Keratinocyte (primary cell): ENCODE results near the gene UNK. TPM values are rescaled to one million over a fixed set of nuclear protein-coding genes. Genes with fewer than 3 reads are reported as not detected.
"Not testable (repeated sequence)": the region's sequence is repeated elsewhere in the genome, so short reads cannot be mapped to it uniquely, and the experiment has no call there.

Experiments used
- DNase-seq: peaks from one replicate; pipeline ENCODE4 v3.0.0-alpha.2; 2011; ENCODE audit warnings: low read depth, missing footprints, low spot score
- FAIRE-seq: peaks from 2 replicates; lab custom pipeline; 2011; peaks lifted over from hg19 to GRCh38; lab: Jason Lieb, UNC
- H2AFZ ChIP-seq: 2 replicates; pipeline ENCODE4 v1.6.0; 2012; ENCODE audit warnings: low read length, control low read depth, inconsistent platforms; ENCODE audit not compliant: control insufficient read depth
- H3K27ac ChIP-seq: 2 replicates; pipeline ENCODE4 v1.5.1; 2011; ENCODE audit warnings: low read length; ENCODE audit not compliant: control insufficient read depth, insufficient read depth
- H3K27me3 ChIP-seq: 3 replicates; pipeline ENCODE4 v1.6.0; 2011; ENCODE audit warnings: low read length; ENCODE audit not compliant: control insufficient read depth, insufficient read depth; ENCODE audit errors: extremely low read depth
- H3K36me3 ChIP-seq, 2 experiments: 2 replicates in 1 of 2; 3 replicates in 1 of 2; pipeline ENCODE4 v1.5.1; 2011; ENCODE audit warnings: low read length in 2 of 2, mild to moderate bottlenecking in 1 of 2; ENCODE audit not compliant: control insufficient read depth in 2 of 2, insufficient read depth in 2 of 2; ENCODE audit errors: extremely low read depth in 1 of 2
- H3K4me1 ChIP-seq: 3 replicates; pipeline ENCODE4 v1.5.1; 2011; ENCODE audit warnings: low read length; ENCODE audit not compliant: control insufficient read depth, insufficient read depth; ENCODE audit errors: extremely low read depth
- H3K4me2 ChIP-seq: 3 replicates; pipeline ENCODE4 v1.6.0; 2011; ENCODE audit warnings: low read depth, low read length; ENCODE audit not compliant: control insufficient read depth, insufficient read depth; ENCODE audit errors: extremely low read depth
- H3K4me3 ChIP-seq, 3 experiments: fragments of 200-600 bp in 1 of 3; sonication (generic) in 1 of 3; 2 replicates in 2 of 3; 3 replicates in 1 of 3; pipeline ENCODE4 v1.5.1; 2011 to 2016; ENCODE audit warnings: low read length in 3 of 3, mild to moderate bottlenecking in 3 of 3, control low read depth in 2 of 3, inconsistent platforms in 1 of 3, low read depth in 1 of 3, mixed read lengths in 1 of 3, mixed run types in 1 of 3, moderate library complexity in 1 of 3; ENCODE audit not compliant: control insufficient read depth in 2 of 3, insufficient read depth in 2 of 3; ENCODE audit errors: extremely low read depth in 1 of 3
- H3K79me2 ChIP-seq: 2 replicates; pipeline ENCODE4 v1.6.0; 2012; ENCODE audit warnings: low read length; ENCODE audit not compliant: control insufficient read depth, insufficient read depth
- H3K9ac ChIP-seq: 3 replicates; pipeline ENCODE4 v1.6.0; 2011; ENCODE audit warnings: low read length; ENCODE audit not compliant: control insufficient read depth, insufficient read depth; ENCODE audit errors: extremely low read depth
- H3K9me1 ChIP-seq: 3 replicates; pipeline ENCODE4 v1.6.0; 2011; ENCODE audit warnings: low read length; ENCODE audit not compliant: control insufficient read depth, insufficient read depth; ENCODE audit errors: extremely low read depth
- H3K9me3 ChIP-seq: 2 replicates; pipeline ENCODE4 v1.5.1; 2012; ENCODE audit warnings: low read depth, low read length; ENCODE audit not compliant: control insufficient read depth
- H4K20me1 ChIP-seq: 3 replicates; pipeline ENCODE4 v1.6.0; 2011; ENCODE audit warnings: low read length; ENCODE audit not compliant: control insufficient read depth, insufficient read depth; ENCODE audit errors: extremely low read depth
- CTCF ChIP-seq, 3 experiments: IDR thresholded peaks in 1 of 3; conservative IDR thresholded peaks in 1 of 3; optimal IDR thresholded peaks in 1 of 3; 2 replicates in 2 of 3; 3 replicates in 1 of 3; pipeline versions ENCODE3 to v1.5.1; 2011; ENCODE audit warnings: low read length in 3 of 3, mild to moderate bottlenecking in 3 of 3, moderate library complexity in 2 of 3, control low read depth in 1 of 3, inconsistent platforms in 1 of 3; ENCODE audit not compliant: insufficient read depth in 2 of 3; ENCODE audit errors: extremely low read depth in 1 of 3
- EZH2 ChIP-seq: IDR thresholded peaks from one replicate; pipeline ENCODE4 v1.6.1; 2012; ENCODE audit warnings: inconsistent platforms, mild to moderate bottlenecking, low read length, moderate library complexity
- dilution Hi-C: fragments of 300-500 bp; cut with MboI; formaldehyde crosslinking; loops from one replicate; pipeline ENCODE4 v1.7.0; 2020; ENCODE audit warnings: low sequenced_read_pairs; ENCODE audit not compliant: extremely low pct_ligation_motif_present
- polyA plus RNA-seq, 5 experiments: library from polyadenylated mRNA; depleted of rRNA in 3 of 5; stranded (reverse) in 3 of 5; stranded (forward) in 1 of 5; unstranded in 1 of 5; fragments of >200 nt; gene quantifications; 1 replicate in 1 of 5; 2 replicates in 3 of 5; 3 replicates in 1 of 5; pipeline versions ENCODE4 v1.2.1 to v1.2.3, GENCODE V29; 2011 to 2012; ENCODE audit warnings: missing spikeins in 2 of 5, low read depth in 1 of 5, low replicate concordance in 1 of 5

Gene UNK
- polyA plus RNA-seq, 1 donor (not counting 4 experiments of a cell fraction or from before 2014, with no cell fraction given) = 13.0 TPM

DNA sequence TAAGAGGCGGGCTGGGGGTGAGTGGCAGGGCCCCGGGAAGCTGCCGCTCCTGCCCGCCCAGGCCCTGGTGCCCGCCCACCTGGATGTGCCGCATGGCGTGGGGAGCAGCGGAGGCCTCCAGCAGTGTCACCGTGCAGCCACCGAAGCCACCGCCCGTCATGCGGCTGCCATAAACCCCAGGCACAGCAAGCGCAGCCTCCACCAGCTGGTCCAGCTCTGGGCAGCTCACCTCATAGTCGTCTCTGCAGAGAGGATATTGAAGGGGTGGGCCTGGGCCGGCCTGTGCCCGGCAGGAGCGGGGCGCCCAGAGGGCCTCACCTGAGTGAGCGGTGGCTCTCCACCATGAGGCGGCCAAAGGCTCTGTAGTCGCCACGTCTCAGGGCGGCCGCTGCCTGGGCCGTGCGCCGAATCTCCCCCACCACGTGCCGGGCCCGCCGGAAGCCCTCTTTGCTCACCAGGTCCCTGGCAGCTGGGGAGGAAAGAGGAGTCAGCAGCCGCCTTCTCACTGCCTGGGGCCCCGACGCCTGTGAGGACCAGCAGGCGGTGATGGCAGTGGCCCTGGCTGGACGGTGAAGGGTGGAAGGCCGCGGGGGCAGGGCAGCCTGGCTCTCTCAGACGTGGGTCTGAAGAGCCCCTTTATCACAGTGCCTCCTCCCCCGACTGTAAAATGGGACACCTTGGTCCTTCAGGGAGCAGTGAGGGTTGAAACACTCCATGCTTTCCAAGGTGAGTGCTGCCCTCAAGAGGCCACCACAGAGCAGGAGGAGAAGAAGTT is 26.3 kb upstream of the UNK start:
- FAIRE-seq = no peak
- no peak for DNase-seq
- no peaks in the 10 kb centered on the region for H3K4me1 ChIP-seq
- no peak overlapping the region for H3K27ac ChIP-seq
- H2AFZ ChIP-seq = no peak overlapping the region
- H3K9me3 ChIP-seq = no peaks in the 10 kb centered on the region
- H3K9me1 ChIP-seq = no peaks in the 10 kb centered on the region
- H4K20me1 ChIP-seq = peaks cover 57% of the 10 kb centered on the region
- no peaks in the 10 kb centered on the region for H3K27me3 ChIP-seq
- TF ChIP-seq CTCF (optimal IDR thresholded peaks at IDR 0.05 in 1 of 3, IDR thresholded peaks at IDR 0.05 in 1 of 3, conservative IDR thresholded peaks at IDR 0.05 in 1 of 3; ENCODE audit: extremely low read depth in 1 of 3, insufficient read depth in 2 of 3, low read length in 3 of 3) (peak; percentile 25 to 39 (median 26)), EZH2 (no peak)
- H3K9ac ChIP-seq = no peak overlapping the region
- H3K36me3 ChIP-seq = peaks cover 39 to 51% of the 10 kb centered on the region in 2 experiments
- dilution Hi-C loops = no loop called here
- no peaks in the 10 kb centered on the region for H3K79me2 ChIP-seq
- no peak overlapping the region for H3K4me2 ChIP-seq
- no peak overlapping the region for H3K4me3 ChIP-seq

DNA sequence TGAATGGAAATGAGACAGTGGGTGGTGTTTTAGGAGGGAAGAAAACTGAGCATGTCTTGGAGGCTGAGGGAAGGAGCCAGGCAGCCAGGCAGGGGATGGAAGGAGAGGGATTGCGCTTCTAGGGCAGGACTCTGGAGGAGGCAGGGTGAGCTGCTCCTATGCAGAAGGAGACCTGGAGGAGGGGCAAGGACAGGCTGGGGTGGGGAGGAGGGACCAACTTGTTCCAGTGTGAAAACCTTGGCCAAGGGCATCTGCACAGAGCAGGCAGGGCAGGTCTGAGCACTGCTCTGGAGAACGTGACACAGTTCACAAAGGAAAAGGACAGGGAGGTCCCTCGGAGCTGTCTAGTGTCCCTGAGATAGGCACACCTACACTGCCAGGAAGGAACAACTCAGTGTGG is 25.1 kb upstream of the UNK start:
- Histone ChIP-seq H3K9me1 (no peaks in the 10 kb centered on the region), H2AFZ (no peak overlapping the region), H3K4me3 (no peak overlapping the region), H3K27me3 (no peaks in the 10 kb centered on the region), H3K36me3 (peaks cover 37 to 43% of the 10 kb centered on the region in 2 experiments), H3K27ac (no peak overlapping the region), H3K9ac (no peak overlapping the region), H4K20me1 (peaks cover 48% of the 10 kb centered on the region), H3K9me3 (no peaks in the 10 kb centered on the region), H3K79me2 (no peaks in the 10 kb centered on the region), H3K4me2 (no peak overlapping the region), H3K4me1 (no peaks in the 10 kb centered on the region)
- no peak for FAIRE-seq
- TF ChIP-seq CTCF (optimal IDR thresholded peaks at IDR 0.05 in 1 of 3, IDR thresholded peaks at IDR 0.05 in 1 of 3, conservative IDR thresholded peaks at IDR 0.05 in 1 of 3; ENCODE audit: extremely low read depth in 1 of 3, insufficient read depth in 2 of 3, low read length in 3 of 3) (no peak), EZH2 (no peak)
- no peak for DNase-seq
- dilution Hi-C loops = no loop called here

DNA sequence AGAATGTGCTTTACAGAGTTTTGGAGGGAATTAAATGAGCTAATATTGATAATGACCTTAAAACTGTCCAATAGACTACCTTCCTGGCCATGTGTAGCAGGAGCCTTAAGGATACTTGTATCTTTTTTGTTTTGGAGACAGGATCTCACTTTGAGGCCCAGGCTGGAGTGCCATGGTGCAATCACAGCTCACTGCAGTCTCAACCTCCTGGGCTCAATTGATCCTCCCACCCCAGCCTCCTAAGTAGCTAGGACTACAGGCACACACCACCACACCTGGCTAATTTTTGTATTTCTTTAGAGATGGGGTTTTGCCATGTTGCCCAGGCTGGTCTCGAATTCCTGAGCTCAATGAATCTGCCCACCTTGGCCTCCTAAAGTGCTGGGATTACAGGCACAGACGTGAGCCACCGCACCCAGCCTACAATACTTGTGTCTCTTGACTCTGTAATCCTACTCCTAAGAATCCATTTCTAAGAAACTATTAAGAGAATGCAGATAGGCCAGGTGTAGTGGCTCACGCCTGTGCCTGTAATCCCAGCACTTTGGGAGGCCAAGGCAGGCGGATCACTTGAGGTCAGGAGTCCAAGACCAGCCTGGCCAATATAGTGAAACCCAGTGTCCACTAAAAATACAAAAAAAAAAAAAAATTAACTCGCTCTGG is 24.5 kb upstream of the UNK start:
- H2AFZ ChIP-seq, H3K9ac ChIP-seq, H3K9me1 ChIP-seq, dilution Hi-C loops, H3K27ac ChIP-seq, H3K4me2 ChIP-seq, DNase-seq, H3K9me3 ChIP-seq, H3K27me3 ChIP-seq, H3K4me3 ChIP-seq, H3K79me2 ChIP-seq, H3K4me1 ChIP-seq, FAIRE-seq: not testable (repeated sequence)
- Histone ChIP-seq H4K20me1 (peaks cover 42% of the 10 kb centered on the region), H3K36me3 (peaks cover 31 to 36% of the 10 kb centered on the region in 2 experiments)
